Measurements from ENCODE around the gene RHOT2. TPM values are rescaled to one million over a fixed set of nuclear protein-coding genes. Genes with fewer than 3 reads are reported as not detected.
"Not testable (repeated sequence)": the region's sequence is repeated elsewhere in the genome, so short reads cannot be mapped to it uniquely, and the experiment has no call there.

RHOT2 gene
- total RNA-seq, 2 donors from 2014 or later, result 118 to 158 TPM

- DNase-seq (no peak), ATAC-seq (no peak)
- intact Hi-C loops (cut with DNase I, micrococcal nuclease), result loop anchor here in 1 of 2 donors (10.0 kb wide), 1 partner anchor 50 kb away; no protein-coding TSS in a partner anchor
Measured at GRCh38 chr16:704552-705380, 36.8 kb downstream of the RHOT2 start.

- DNase-seq, result no peak
- peak; percentile 6 for ATAC-seq
- intact Hi-C loops (cut with DNase I, micrococcal nuclease), result loop anchor here in 1 of 2 donors (10.0 kb wide), 1 partner anchor 49 kb away; no protein-coding TSS in a partner anchor
Measured at GRCh38 chr16:705431-706188, 37.7 kb downstream of the RHOT2 start, which contains the start of gene FBXL16. TSS of gene FBXL16 (minus strand) at chr16:705801. CDS start at chr16:697405, 8,396 bp downstream.

- intact Hi-C loops (cut with DNase I, micrococcal nuclease), result loop anchor here in 1 of 2 donors (10.0 kb wide), 1 partner anchor 48 kb away; no protein-coding TSS in a partner anchor
- no peak for DNase-seq
- ATAC-seq, result no peak
Measured at GRCh38 chr16:706189-707061, 38.5 kb downstream of the RHOT2 start.

GRCh38 chr16:707062-707538, 39.2 kb downstream of the RHOT2 start:
- DNase-seq, result no peak
- peak; percentile 12 for ATAC-seq
- intact Hi-C loops (cut with DNase I, micrococcal nuclease), result loop anchor here in 1 of 2 donors (10.0 kb wide), 1 partner anchor 48 kb away; no protein-coding TSS in a partner anchor

GRCh38 chr16:708019-708418, 40.1 kb downstream of the RHOT2 start:
- DNase-seq (no peak), ATAC-seq (no peak)
- intact Hi-C loops (cut with DNase I, micrococcal nuclease), result loop anchor here in 1 of 2 donors (10.0 kb wide), 1 partner anchor 47 kb away; no protein-coding TSS in a partner anchor

- DNase-seq (no peak), ATAC-seq (no peak)
- intact Hi-C loops (cut with DNase I, micrococcal nuclease), result loop anchor here in 1 of 2 donors (10.0 kb wide), 1 partner anchor 46 kb away; no protein-coding TSS in a partner anchor
Measured at GRCh38 chr16:708959-709358, 41.0 kb downstream of the RHOT2 start.

GRCh38 chr16:709566-710499, 41.9 kb downstream of the RHOT2 start:
- intact Hi-C loops (cut with DNase I, micrococcal nuclease), result loop anchor here in 1 of 2 donors (2.0 to 10.0 kb wide), 2 partner anchors 45 to 75 kb away; no protein-coding TSS in a partner anchor
- ATAC-seq, result no peak
- DNase-seq, result no peak

- intact Hi-C loops (cut with DNase I, micrococcal nuclease), result loop anchor here in 1 of 2 donors (2.0 kb wide), 1 partner anchor 74 kb away; no protein-coding TSS in a partner anchor
- DNase-seq (no peak), ATAC-seq (no peak)
Measured at GRCh38 chr16:710500-711075, 42.7 kb downstream of the RHOT2 start.

- ATAC-seq (no peak), DNase-seq (no peak)
- intact Hi-C loops (cut with DNase I, micrococcal nuclease), result loop anchor here in 1 of 2 donors (2.0 kb wide), 1 partner anchor 74 kb away; no protein-coding TSS in a partner anchor
Measured at GRCh38 chr16:711084-711483, 43.2 kb downstream of the RHOT2 start.

GRCh38 chr16:711548-712320, 43.8 kb downstream of the RHOT2 start:
- intact Hi-C loops (cut with DNase I, micrococcal nuclease), result loop anchor here in 1 of 2 donors (2.0 kb wide), 1 partner anchor 73 kb away; no protein-coding TSS in a partner anchor
- peak; percentile 61 to 82 for DNase-seq
- peak; percentile 58 for ATAC-seq

GRCh38 chr16:712740-713250, 44.9 kb downstream of the RHOT2 start:
- ATAC-seq; intact Hi-C loops (cut with DNase I, micrococcal nuclease): not testable (repeated sequence)
- peak in 1 of 2 donors; percentile 55 for DNase-seq

- no peak for ATAC-seq
Measured at GRCh38 chr16:714079-714478, 46.1 kb downstream of the RHOT2 start.

GRCh38 chr16:714558-715476, 46.9 kb downstream of the RHOT2 start, which contains the start of gene METRN:
TSS of gene METRN (plus strand) at chr16:715118. CDS start at chr16:715290, 172 bp downstream.
- DNase-seq (peak; percentile 85 to 97), ATAC-seq (peak; percentile 70)
- intact Hi-C loops (cut with DNase I, micrococcal nuclease), result no loop called here

More at GRCh38 chr16:714079-714478, 46.1 kb downstream of the RHOT2 start:
- intact Hi-C loops (cut with DNase I, micrococcal nuclease), result no loop called here
- DNase-seq, result no peak

- intact Hi-C loops (cut with DNase I, micrococcal nuclease), result no loop called here
- peak in 1 of 2 donors; percentile 46 for DNase-seq
Measured at GRCh38 chr16:715477-716199, 47.7 kb downstream of the RHOT2 start.

More at GRCh38 chr16:715477-716199, 47.7 kb downstream of the RHOT2 start:
- ATAC-seq, result peak; percentile 10
